HG02981 (cell line): ENCODE data around the gene SOBP.

Source experiments
- ATAC-seq: cut with Tn5 transposase; IDR thresholded peaks from one replicate; pipeline ENCODE4 v1.9.1; 2021; ENCODE audit warnings: mild to moderate bottlenecking, moderate library complexity; ENCODE audit not compliant: unreplicated experiment

SOBP gene

DNA sequence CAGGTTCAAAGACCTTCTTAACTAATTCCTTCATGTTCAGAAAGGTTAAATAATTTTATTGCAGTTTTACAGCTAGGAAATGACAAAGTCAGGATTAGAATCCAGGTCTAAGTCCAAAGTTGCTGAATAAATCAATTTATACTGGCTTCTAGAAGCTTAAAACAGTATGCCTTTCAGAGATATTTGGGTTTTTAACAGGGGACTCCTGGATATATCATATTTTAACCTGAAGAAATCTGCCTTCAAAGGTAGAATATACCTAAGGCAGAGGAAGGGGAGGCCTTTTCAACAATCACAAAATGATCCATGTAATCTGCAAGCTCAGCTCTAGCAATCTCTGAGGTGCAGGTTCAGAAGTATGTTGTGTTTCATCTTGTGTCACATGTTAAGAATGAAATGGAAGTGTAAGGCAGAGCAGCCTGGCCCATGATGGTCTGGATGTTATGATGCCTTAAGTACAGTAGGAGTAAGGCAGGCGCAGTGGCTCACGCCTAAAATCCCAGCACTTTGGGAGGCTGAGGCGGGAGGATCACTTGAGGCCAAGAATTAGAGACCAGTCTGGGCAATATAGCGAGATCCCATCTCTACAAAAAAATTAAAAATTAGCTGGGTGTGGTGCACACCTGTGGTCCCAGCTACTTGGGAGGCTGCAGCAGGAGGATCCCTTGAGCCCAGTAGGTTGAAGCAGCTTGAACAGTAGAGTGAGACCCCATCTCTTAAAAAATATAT lies 123.9 kb downstream of the SOBP start:
- ATAC-seq, result no peak

DNA sequence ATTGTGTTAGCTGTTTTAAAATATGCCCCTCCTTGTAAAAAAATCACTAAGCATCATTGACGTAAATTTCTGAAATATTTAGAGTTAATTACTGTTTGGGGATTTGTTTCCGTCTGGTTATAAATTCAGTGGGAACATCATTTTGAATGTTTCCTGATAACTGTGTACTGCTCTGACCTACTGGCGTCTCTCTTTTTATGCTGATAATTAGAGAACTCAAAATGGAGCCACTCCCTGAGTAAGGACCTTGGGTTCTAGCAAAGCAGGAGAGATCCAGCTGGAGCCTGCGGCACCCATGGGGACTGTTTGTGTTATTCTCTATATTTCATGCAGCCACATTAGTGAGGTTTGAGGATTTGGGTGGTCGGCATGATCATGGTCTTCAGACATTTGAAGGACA lies 124.9 kb downstream of the SOBP start:
- no peak for ATAC-seq

DNA sequence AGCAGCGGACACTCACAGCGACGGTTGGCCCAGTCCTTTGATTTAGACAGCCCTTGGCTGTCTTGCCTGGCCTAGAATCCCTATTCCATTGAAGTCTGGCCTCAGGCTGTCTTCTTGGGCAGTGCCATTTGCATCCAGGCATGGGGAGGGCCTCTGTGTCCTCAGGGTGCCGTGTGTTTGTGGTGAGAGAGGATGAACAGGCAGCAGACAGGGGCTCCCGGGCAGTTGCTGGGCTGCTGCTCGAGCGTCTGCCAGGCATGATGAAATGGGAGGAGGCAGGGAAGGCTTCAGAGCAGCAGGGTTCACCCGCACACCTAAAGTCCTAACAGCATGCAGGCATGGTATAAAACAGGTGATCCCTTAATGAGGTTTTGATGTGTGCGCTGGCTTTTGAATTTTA lies 126.9 kb downstream of the SOBP start:
- no peak for ATAC-seq

DNA sequence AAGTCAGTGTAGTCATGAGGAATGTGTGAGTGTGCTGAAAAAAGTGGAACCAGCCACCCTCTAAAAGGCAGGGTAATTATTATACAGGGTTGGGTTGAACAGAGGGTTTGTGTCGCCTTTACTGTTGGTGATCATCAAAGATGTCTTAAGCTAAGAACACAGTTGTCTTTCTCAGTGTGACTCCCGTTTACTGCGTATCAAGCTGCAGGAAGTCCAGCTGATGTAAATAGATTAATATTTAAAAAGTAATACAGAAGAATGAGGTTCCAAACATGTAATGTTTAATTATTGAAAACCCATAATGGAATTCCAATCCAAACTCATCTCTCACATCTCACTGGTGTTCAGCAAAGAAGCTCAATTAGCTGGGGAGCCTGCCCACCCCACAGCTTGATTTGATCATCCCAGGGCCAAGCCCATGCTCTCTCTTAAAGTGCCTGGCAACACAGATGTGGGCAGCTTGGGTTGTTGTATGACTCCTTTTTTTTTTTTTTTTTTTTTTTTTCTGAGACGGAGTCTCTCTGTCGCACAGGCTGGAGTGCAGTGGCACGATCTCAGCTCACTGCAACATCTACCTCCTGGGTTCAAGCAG lies 127.5 kb downstream of the SOBP start:
- no peak for ATAC-seq

DNA sequence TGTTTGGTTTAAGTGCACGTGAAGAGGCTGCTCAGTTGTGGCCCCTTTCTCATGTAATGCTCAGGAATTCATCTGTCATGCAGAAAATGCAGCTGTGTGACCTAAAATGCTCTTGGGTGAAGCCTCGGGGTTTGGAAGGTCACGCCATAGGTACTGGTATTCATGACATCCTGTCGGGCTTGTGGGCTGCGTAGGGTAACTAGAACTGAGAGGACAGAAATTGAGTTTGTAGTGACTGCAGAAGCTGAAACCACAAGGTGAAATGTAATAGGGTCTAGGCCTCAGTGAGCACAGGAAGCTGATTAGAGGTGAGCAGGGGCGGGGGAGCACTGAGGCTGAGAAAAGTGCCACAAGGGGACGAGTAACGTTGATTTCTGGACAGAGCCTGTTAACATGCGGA lies 128.8 kb downstream of the SOBP start:
- ATAC-seq, result peak; percentile 97

DNA sequence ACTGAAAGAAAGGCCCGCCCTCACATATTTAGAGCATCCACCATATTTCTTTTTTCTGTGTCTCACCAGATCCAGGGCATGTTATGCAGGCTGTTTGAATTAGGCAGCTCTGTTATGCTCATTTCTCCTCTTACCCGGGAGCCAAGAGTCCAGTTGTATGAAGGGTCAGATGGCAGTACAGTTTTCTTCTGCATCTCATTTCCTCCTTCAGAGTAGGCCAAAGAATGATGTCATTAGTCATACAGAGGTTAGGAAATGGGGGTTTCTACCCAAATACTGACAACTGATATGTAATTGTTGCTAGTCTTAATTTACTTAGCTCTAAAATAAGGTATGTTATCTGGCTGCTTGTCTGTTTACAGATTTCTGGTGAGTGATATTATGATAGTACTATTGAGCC lies 130.8 kb downstream of the SOBP start:
- no peak for ATAC-seq

DNA sequence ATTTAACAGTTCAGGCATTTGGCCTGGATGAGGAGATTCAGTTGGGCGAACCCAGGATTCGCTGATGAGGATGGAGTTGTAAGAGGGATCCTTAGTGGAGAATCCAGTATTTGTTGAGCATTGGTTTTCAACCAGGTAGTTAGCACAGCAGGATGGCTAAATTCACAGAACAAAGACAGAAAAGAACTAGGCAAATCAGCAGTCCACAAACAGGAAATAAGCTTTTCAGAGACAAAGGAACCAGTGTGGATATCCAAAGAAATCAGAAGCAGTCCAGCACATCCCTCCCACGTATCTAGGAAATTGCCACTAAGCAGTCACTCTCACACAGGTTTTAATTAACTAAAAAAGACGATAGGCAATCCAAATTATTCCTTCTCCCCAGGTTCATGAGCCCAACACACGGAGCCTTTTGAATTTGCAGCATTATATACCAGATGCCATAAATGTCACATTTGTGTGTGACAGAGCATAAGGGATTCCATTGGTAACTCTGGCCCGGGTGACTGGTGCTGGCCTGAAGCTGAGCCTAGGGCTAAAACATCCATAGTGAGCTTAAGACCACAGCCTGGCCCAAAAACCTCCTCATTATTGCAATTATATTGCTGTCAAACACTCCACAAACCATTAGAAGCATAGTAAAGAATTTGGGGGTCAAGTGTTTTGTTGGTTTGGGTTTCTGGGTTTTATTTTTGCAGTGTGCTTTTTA lies 131.5 kb downstream of the SOBP start:
- ATAC-seq, result no peak

DNA sequence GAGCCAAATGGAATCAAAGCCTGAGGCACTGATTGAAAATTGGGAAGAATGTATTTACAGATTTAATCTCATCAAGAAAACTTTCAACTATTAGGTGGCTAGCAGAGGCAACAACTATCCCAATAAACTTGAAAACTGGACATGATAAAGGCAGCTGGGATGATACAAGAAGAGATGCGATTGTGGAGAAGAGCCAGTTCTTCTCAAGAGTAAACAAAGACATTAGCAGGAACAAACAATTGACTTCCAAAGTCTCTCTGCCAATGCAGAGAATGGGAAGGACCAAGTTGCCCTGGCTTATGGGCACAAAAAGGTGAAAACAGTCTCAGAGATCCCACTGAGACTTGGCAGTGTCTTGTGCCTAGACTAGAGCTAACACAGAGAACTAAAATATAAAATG lies 132.4 kb downstream of the SOBP start:
- ATAC-seq, result no peak

DNA sequence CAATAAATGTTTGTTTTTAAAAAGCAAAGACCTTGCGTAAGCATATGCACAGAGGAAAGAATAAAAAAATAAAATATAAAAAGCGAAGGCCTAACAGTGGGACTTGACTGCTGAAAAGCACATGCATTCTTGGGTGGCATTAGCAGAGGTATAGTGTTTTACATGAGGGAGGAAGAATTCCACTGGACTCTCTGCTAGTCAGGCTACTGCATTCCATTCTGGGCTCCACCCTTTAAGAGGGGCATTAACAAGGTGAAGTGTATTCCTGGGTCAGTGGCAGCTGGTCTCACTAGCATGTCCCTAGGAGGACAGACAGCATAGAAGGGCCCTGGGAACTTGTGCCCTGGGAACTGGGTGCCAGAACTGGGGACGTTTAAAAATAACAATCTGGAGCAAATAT lies 134.1 kb downstream of the SOBP start:
- ATAC-seq, result no peak

DNA sequence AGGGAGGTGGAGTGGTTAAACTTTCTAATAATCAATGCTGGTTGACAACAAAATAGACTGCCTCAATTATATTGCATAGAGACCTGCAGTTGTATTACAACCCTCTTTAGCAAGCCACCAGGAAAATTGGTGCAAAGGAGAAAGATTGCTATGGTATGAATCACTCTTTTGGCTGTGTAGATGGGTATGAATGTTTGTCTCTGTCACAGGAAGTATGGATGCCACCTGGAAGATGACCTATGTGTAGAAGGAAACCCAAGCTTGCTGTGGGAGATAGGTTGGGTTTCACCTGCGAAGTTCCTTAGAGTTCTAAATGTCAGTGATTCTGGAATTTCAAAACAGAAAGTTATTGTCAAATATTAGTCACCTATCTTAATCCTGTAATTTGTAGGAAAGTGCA lies 134.6 kb downstream of the SOBP start:
- ATAC-seq, result no peak

DNA sequence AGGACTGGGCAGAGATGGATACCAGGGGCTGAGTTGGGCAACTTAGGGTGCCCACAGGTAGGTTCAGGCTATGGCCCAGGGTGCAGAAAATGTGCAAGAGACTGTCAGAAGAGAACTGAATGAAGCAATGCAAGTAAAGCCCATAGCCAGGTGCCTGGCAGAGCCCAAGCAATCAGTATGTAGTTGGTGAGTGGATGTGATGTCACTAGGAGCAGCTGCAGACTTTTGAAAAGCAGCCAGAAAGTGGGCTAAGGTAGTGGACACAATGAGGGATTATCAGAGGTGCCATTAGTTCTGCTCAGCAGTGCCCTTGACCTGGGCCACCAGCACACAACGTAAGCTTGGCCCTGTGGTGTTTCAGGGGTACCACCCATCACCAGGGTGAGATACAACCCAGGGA lies 135.3 kb downstream of the SOBP start:
- no peak for ATAC-seq

DNA sequence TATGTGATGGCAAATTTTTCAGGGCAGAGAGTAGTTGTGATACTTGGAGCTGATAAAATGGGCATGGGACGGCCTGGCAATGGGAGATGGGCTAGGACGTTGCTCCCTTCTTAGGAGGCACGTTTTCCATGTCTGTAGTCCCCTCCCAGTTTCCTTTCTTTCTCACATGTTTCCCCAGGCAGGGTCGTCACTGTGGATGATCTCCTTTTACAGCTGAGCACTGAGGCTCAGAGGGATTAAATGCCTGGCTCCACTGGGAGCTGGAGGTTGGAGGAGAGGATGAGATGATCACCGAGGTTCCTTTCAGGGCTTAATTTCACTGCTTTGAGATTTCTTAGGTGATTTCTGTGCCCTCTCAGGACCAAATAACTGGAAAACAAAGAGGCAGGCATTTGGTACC lies 136.7 kb downstream of the SOBP start:
- ATAC-seq, result no peak

DNA sequence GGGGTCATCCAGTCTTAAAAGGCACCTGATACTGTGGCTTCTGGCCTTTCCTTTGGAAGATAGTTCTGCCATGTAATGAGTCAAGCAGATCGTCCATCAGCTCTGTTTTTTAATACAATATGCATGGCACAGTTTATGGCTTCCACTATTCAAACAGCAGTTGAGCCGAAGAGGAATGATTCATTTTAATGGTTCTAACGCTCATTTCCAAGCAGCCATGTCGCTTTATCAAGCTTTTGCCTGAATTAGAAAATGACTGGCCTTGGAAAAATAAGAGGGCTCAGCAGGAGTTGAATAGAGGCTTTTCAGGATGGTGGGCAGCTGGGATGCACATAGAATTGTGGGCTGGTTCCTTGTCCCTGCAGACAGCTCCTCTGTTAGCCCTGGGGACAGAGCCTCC lies 138.1 kb downstream of the SOBP start:
- no peak for ATAC-seq

DNA sequence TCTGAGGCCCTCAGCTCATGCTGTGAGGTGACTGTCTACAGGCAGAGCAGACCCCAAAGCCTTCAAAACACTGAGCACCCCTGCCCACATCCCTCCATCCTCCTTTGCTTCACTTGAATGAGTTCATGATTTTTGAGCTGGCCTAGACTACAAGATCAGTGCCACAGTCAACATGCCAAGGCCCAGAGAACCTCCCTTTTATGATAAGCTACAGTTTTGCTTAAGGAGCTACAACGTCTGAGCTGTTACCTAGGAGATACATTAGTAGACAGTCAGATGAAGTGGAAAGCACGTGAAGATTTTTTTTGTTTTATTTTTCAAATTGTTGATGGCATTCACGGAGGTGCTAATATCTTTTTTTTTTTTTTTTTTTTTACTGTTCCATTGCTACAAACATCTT lies 139.0 kb downstream of the SOBP start:
- ATAC-seq, result no peak

DNA sequence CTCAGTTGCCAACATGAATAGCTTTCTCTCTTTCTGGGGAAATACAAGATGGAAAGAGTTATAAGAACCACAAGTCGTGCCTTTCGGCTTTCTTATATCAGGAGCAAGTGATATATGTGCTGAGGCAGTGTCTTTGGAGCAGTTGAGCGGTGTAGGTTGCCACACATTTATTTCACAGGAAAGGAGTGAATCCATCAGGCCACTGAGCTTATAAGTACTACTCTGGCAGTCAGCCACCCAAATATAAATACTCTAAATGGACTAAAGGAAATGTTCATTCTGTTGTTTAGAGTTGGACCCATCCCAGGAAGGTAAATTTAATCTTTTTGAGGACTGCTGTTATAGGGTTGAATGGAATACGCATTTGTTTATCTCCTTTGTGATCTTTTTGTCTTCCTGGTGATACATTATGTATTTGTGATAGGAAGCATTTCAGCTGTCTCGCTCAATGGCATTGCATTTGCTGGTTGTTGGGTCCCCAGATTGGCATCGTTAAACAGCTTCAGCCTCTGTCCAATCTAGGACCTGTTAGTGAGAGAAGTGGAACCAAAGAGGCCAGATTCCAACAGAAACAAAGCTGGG lies 139.7 kb downstream of the SOBP start:
- no peak for ATAC-seq

DNA sequence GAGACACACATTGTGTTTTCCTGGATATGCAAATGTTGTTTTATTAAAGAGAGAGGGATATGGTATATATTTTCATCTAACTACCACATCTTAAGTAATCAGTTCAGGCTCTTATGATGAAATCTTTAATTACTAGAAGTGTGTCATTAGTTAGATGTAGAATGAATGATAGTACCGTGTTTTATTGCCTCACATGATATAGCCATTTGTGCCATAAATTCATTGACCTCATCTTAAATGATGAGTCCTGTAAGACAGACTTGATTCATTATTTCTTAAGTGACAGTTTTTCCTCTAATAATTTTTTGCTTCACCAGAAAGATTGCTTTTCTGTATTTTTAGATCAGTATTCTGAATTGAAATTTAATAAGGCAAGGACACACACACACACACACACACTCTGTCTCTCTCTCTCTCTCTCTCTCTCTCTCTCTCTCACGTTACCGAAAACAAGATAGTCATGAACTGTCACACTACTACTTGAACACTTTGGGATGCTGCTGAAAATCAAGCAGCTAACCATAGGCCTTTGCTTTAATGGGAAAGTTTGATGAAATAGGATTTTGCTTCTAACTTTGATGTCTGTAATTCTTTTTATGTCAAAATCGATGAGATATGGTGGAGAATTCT lies 140.5 kb downstream of the SOBP start:
- no peak for ATAC-seq

DNA sequence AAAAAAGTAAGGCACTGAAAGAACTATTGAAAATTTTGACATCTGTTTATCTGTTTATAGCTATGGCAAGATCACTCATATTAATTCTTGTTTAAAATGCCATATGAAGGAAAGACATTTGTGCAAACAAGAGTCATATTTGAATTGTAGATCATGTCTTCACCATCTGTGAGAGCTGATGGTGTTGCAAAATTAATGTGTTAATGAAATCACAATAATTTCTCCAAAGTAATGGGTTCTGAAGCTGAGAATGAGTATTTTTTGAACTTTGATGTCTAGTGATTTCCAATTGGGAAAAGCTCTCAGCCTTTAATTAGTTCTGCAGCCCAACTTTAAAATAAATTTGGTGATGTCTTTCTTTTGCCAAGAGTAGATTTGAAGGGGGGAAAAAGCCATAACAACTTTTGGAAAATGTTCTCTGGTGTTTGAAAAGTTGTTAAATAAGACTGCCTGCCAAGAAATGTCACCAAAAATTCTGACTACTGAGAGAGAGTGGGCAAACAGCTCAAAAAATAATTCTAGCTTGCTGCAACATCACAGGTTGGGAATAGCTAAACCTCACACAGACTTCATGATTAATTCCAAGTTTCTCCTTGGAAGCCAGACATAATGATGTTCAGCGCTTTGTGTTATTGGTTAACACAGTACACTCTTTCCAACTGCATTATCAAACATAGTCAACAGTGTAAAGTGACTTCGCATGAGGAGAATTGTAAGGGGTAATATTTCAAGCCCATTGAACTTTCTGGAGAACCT lies 142.6 kb downstream of the SOBP start:
- no peak for ATAC-seq

DNA sequence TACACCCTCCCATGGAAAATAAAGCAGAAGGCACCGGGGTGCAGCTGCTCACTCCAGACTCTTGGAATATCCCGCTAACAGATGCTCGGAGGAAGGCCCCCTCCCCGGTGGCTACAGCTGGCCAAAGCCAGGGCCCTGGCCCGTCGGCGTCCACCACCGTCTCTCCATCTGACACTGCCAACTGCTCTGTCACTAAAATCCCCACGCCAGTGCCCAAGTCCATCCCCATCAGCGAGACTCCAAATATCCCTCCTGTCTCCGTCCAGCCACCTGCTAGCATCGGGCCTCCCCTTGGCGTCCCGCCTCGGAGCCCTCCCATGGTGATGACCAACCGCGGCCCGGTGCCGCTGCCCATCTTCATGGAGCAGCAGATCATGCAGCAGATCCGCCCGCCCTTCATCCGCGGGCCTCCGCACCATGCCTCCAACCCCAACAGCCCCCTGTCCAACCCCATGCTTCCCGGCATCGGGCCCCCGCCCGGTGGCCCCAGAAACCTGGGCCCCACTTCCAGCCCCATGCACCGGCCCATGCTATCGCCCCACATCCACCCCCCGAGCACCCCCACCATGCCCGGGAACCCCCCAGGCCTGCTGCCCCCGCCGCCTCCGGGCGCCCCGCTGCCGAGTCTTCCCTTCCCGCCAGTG lies 143.9 kb downstream of the SOBP start:
- ATAC-seq, result no peak

DNA sequence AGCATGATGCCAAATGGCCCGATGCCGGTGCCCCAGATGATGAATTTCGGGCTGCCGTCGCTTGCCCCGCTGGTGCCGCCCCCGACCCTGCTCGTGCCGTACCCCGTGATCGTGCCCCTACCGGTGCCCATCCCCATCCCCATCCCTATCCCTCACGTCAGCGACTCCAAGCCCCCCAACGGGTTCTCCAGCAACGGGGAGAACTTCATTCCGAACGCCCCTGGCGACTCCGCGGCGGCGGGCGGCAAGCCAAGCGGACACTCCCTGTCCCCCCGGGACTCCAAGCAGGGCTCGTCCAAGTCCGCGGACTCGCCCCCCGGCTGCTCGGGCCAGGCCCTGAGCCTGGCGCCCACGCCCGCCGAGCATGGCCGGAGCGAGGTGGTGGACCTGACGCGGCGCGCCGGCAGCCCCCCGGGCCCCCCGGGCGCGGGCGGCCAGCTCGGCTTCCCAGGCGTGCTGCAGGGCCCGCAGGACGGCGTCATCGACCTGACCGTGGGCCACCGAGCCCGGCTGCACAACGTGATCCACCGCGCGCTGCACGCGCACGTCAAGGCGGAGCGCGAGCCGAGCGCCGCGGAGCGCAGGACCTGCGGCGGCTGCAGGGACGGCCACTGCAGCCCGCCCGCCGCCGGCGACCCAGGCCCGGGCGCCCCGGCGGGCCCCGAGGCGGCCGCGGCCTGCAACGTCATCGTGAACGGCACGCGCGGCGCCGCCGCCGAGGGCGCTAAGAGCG lies 144.6 kb downstream of the SOBP start:
- no peak for ATAC-seq

DNA sequence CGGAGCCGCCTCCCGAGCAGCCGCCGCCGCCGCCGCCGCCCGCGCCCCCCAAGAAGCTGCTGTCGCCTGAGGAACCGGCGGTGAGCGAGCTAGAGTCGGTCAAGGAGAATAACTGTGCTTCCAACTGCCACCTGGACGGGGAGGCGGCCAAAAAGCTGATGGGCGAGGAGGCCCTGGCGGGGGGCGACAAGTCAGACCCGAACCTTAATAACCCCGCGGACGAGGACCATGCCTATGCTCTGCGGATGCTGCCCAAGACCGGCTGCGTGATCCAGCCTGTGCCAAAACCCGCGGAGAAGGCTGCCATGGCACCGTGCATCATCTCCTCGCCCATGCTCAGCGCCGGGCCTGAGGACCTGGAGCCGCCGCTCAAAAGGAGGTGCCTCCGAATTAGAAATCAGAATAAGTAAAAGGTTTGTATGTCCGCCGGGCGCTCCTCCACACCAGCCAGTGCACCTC lies 145.2 kb downstream of the SOBP start:
- ATAC-seq, result no peak
